ENCODE data around the gene PAH. TPM values are rescaled to one million over a fixed set of nuclear protein-coding genes. Genes with fewer than 3 reads are reported as not detected.
A peak's percentile ranks its signal among the peaks of the same experiment; 100 is the strongest.

The PAH gene
- not detected for polyA plus RNA-seq (2013, experiment 1 of 2; ENCODE audit: insufficient read length)
- polyA plus RNA-seq (2013, experiment 2 of 2; ENCODE audit: insufficient read length): 0.30 TPM

GRCh38 chr12:102917026-102917787, at the start of gene PAH:
Gene PAH (minus strand): TSS chr12:102917244. CDS start chr12:102917130, 114 bp downstream.
- DNase-seq: no peak

GRCh38 chr12:102966200-102966863, 49.3 kb upstream of the PAH start:
- no peak for DNase-seq

- no peak for DNase-seq
These were observed 48.5 kb upstream of the PAH start for GRCh38 chr12:102965281-102966155.

- DNase-seq: no peak
These were observed 47.8 kb upstream of the PAH start for GRCh38 chr12:102964872-102965271.

DNA sequence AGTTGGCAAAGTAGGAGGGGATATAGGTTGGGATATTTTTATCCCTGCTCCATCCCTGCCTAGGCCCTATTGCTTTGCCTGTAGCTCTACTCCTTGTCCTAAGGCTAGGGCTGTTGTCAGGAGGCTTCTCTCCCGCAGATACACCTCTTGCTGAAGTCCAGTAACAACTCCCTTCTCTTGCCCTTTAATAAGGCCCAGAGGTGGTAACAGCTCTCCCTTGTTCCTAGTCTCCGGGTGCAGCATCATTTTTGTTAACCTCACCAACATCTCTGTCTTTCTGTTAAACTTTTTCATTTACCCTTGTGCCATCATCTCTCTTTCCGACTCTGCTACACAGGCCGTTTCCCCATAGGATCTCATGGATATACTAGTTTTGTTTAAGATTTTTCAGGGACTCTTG, 46.8 kb upstream of the PAH start:
- DNase-seq: no peak

DNA sequence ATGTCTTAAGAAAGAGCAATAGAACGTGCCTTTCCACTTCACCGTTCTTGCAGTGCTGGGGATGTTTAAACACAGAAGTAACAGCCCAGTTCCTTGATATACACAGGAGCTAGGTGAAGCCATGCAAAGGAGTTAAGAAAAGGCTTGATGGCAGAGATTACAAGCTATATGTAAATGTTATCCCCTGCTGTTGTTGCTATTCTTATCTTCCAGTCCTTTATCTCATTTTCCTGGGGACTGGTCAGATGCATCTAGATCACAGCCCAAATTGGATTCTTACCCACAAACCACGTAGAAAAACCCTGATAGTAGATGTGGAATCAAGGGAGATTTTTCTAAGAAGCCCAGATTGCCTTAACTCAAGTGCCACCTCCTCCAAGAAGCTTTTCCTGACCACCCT, 45.9 kb upstream of the PAH start:
- DNase-seq: no peak

- no peak for DNase-seq
These were observed 45.5 kb upstream of the PAH start for GRCh38 chr12:102962532-102962931.

DNA sequence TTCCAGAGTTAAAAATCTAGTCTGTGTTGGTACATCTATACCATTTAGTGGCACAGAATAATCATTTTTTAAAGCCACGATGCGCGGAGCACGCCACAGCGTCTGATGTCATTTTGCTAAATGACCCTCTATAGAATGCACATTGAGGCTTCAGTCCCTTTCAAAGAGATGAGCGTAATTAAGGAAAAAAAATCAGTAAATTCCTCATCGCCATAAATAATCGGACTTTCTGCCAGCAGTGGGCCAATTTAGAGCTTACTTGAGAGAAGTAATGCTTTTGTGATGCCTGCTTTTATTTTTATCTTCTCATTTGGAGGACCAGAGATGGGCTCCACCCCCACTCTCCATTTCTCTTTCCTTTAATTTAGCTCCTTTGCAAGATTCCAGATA, 44.4 kb upstream of the PAH start:
- no peak for DNase-seq

GRCh38 chr12:102960766-102961465, 43.9 kb upstream of the PAH start:
- no peak for DNase-seq

DNA sequence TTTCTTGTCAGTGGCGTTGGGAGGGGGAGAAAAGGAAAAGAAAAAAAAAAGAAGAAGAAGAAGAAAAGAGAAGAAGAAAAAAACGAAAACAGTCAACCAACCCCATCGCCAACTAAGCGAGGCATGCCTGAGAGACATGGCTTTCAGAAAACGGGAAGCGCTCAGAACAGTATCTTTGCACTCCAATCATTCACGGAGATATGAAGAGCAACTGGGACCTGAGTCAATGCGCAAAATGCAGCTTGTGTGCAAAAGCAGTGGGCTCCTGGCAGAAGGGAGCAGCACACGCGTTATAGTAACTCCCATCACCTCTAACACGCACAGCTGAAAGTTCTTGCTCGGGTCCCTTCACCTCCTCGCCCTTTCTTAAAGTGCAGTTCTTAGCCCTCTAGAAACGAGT, 42.3 kb upstream of the PAH start:
- DNase-seq: no peak

- DNase-seq: no peak
These were observed 41.8 kb upstream of the PAH start for GRCh38 chr12:102958830-102959176.

DNA sequence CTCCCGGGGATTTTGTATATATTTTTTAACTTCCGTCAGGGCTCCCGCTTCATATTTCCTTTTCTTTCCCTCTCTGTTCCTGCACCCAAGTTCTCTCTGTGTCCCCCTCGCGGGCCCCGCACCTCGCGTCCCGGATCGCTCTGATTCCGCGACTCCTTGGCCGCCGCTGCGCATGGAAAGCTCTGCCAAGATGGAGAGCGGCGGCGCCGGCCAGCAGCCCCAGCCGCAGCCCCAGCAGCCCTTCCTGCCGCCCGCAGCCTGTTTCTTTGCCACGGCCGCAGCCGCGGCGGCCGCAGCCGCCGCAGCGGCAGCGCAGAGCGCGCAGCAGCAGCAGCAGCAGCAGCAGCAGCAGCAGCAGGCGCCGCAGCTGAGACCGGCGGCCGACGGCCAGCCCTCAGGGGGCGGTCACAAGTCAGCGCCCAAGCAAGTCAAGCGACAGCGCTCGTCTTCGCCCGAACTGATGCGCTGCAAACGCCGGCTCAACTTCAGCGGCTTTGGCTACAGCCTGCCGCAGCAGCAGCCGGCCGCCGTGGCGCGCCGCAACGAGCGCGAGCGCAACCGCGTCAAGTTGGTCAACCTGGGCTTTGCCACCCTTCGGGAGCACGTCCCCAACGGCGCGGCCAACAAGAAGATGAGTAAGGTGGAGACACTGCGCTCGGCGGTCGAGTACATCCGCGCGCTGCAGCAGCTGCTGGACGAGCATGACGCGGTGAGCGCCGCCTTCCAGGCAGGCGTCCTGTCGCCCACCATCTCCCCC, 41.2 kb upstream of the PAH start:
- DNase-seq: peak; percentile 37

DNA sequence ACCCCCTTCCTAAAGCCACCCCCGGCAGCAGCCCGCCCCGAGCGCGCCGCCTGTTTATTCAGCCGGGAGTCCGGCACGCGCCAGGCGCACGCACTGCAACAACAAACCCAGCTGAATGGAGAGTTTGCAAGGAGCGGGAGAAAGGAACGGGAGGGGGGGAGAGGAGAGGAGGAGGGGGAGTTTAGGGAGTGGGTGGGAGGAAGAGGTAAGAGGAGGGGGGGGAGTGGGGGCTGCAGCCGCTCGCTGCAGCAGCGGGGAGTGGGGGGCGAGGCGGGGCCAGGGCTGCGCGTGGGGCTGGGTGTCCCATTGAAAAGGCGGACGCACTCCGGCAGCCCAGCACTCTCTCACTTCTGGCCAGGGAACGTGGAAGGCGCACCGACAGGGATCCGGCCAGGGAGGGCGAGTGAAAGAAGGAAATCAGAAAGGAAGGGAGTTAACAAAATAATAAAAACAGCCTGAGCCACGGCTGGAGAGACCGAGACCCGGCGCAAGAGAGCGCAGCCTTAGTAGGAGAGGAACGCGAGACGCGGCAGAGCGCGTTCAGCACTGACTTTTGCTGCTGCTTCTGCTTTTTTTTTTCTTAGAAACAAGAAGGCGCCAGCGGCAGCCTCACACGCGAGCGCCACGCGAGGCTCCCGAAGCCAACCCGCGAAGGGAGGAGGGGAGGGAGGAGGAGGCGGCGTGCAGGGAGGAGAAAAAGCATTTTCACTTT, 40.5 kb upstream of the PAH start, which contains the start of gene ASCL1:
TSS of gene ASCL1 (plus strand) at position 336 of the 712 bp plus-strand sequence. CDS start 571 bp downstream, outside the sequence.
- peak; percentile 5 for DNase-seq

GRCh38 chr12:102956738-102957327, 39.8 kb upstream of the PAH start:
- DNase-seq: no peak

DNA sequence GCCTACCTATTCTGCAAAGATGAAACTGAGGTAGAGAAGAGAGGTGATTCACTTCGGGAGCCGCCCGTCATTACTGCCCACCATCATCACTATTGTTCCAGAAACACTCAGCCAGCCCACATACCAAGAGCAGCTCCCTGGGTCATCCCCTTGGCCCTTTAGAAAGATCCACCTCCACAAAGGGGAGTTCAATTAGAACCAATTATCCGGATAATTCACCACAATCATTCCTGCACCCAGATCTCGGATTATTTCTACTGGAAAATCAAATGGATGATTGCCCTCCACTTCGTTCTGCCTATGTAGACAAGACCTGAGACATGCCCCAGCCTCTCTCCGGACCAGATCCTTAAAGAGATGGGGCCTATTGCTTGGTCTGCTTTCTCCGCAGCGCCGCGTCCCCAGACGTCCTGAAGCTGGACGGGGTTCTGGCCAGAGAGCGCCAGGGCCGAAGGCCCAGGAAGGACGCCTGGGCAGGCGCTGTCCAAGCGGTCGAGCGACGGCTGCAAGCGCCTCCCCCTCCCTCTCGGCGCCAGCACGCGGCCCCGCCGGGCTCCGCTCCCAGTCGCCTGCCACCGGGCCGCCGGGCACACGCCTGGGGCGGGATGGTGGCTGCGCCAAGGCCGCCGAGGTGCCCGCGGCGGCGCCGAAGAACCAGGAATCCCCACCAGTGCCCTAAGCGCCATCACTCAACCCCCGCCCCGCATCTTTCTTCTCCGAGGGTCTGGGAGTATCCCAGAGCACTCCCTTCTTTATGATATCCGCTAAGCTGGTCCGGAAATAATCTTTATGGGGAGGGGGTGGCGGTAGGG, 39.1 kb upstream of the PAH start:
- DNase-seq: no peak

GRCh38 chr12:102954134-102954533, 37.1 kb upstream of the PAH start:
- no peak for DNase-seq

- no peak for DNase-seq
These were observed 36.2 kb upstream of the PAH start for GRCh38 chr12:102953221-102953620.

GRCh38 chr12:102951841-102952240, 34.8 kb upstream of the PAH start:
- DNase-seq: no peak

DNA sequence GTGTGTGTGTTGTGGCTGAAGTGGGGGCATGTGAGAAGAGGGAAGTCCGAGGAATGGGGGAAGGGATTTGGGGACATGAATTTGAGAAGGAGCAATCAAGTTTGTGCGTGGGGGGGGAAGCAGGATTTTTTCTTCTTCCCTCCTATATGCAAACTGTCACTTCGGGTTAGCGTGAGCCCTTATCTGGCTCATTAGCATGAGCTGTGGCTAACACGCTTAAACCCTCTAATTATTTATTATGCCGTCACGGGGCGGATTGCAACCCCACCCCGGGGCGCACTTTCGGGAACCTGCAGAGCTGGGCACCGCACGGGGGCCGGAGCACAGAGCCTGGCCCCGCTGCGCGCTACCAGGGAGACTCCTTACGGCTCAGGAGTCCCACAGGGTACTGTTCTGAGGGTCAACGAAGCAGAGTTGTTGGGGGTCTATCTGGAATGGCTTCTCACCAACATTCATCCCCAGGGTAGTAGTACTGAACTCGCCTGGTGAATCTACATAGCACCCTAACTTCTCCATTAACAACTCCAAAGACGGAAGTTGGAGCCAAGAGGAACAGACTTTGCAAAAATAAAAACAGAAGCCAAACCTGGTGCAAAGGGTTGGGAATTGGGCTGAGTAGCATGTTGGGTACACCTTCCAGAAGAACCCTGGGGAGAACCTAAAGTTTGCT, 34.0 kb upstream of the PAH start:
- no peak for DNase-seq
